ENCODE results near the gene KBTBD12.
A peak's percentile ranks its signal among the peaks of the same experiment; 100 is the strongest.
"Not testable (repeated sequence)": the region's sequence is repeated elsewhere in the genome, so short reads cannot be mapped to it uniquely, and the experiment has no call there.

KBTBD12 gene

GRCh38 chr3:127915115-127915936, at the start of gene KBTBD12:
KBTBD12 (plus strand) TSS chr3:127915232; CDS start chr3:127923062, 7,830 bp downstream.
- H3K27me3 ChIP-seq (replicated peaks; ENCODE audit: control insufficient read depth, insufficient read depth, low read length): peaks cover 25% of the 10 kb centered on the region
- peak within 1 kb of the TSS; percentile 77 for H3K4me3 ChIP-seq (ENCODE audit: low read length)
- H3K9ac ChIP-seq (ENCODE audit: low read length): peak within 1 kb of the TSS; percentile 22
- DNase-seq (ENCODE audit: low read depth): no peak
- H3K9me3 ChIP-seq (ENCODE audit: control insufficient read depth, low read length): no peaks in the 10 kb centered on the region
- H3K4me1 ChIP-seq (ENCODE audit: control insufficient read depth, insufficient read depth, low read length): peaks cover 24% of the 10 kb centered on the region
- no peaks in the 10 kb centered on the region for H3K36me3 ChIP-seq (ENCODE audit: control insufficient read depth, insufficient read depth, low read length, severe bottlenecking)

- peak; percentile 25 for DNase-seq (ENCODE audit: low read depth)
These were observed 49.1 kb upstream of the KBTBD12 start for GRCh38 chr3:127865941-127866340.

GRCh38 chr3:127867412-127867811, 47.6 kb upstream of the KBTBD12 start:
- Histone ChIP-seq H3K4me3 (ENCODE audit: low read length) (no peak overlapping the region), H3K36me3 (ENCODE audit: control insufficient read depth, insufficient read depth, low read length, severe bottlenecking) (no peaks in the 10 kb centered on the region), H3K27me3 (replicated peaks; ENCODE audit: control insufficient read depth, insufficient read depth, low read length) (peaks cover 19% of the 10 kb centered on the region), H3K9ac (ENCODE audit: low read length) (no peak overlapping the region), H3K4me1 (ENCODE audit: control insufficient read depth, insufficient read depth, low read length) (peaks cover 4% of the 10 kb centered on the region), H3K9me3 (ENCODE audit: control insufficient read depth, low read length) (peaks cover 5% of the 10 kb centered on the region)
- DNase-seq (ENCODE audit: low read depth): no peak

More at GRCh38 chr3:127865941-127866340, 49.1 kb upstream of the KBTBD12 start:
- H3K9me3 ChIP-seq (ENCODE audit: control insufficient read depth, low read length): peaks cover 5% of the 10 kb centered on the region
- no peak overlapping the region for H3K4me3 ChIP-seq (ENCODE audit: low read length)
- peaks cover 10% of the 10 kb centered on the region for H3K27me3 ChIP-seq (replicated peaks; ENCODE audit: control insufficient read depth, insufficient read depth, low read length)
- no peaks in the 10 kb centered on the region for H3K36me3 ChIP-seq (ENCODE audit: control insufficient read depth, insufficient read depth, low read length, severe bottlenecking)
- H3K4me1 ChIP-seq (ENCODE audit: control insufficient read depth, insufficient read depth, low read length): peaks cover 4% of the 10 kb centered on the region
- no peak overlapping the region for H3K9ac ChIP-seq (ENCODE audit: low read length)

- DNase-seq (ENCODE audit: low read depth): peak; percentile 7
- H3K9ac ChIP-seq (ENCODE audit: low read length): no peak overlapping the region
These were observed 47.0 kb upstream of the KBTBD12 start for GRCh38 chr3:127867986-127868385.

GRCh38 chr3:127870156-127870555, 44.9 kb upstream of the KBTBD12 start:
- Histone ChIP-seq H3K9ac (ENCODE audit: low read length) (no peak overlapping the region), H3K27me3 (replicated peaks; ENCODE audit: control insufficient read depth, insufficient read depth, low read length) (peaks cover 19% of the 10 kb centered on the region), H3K4me3 (ENCODE audit: low read length) (no peak overlapping the region), H3K9me3 (ENCODE audit: control insufficient read depth, low read length) (peaks cover 4% of the 10 kb centered on the region), H3K4me1 (ENCODE audit: control insufficient read depth, insufficient read depth, low read length) (peaks cover 4% of the 10 kb centered on the region), H3K36me3 (ENCODE audit: control insufficient read depth, insufficient read depth, low read length, severe bottlenecking) (no peaks in the 10 kb centered on the region)
- DNase-seq (ENCODE audit: low read depth): no peak

More at GRCh38 chr3:127867986-127868385, 47.0 kb upstream of the KBTBD12 start:
- peaks cover 19% of the 10 kb centered on the region for H3K27me3 ChIP-seq (replicated peaks; ENCODE audit: control insufficient read depth, insufficient read depth, low read length)
- no peaks in the 10 kb centered on the region for H3K36me3 ChIP-seq (ENCODE audit: control insufficient read depth, insufficient read depth, low read length, severe bottlenecking)
- H3K4me1 ChIP-seq (ENCODE audit: control insufficient read depth, insufficient read depth, low read length): peaks cover 4% of the 10 kb centered on the region
- H3K4me3 ChIP-seq (ENCODE audit: low read length): no peak overlapping the region
- peaks cover 5% of the 10 kb centered on the region for H3K9me3 ChIP-seq (ENCODE audit: control insufficient read depth, low read length)

GRCh38 chr3:127874097-127874496, 40.9 kb upstream of the KBTBD12 start:
- not testable (repeated sequence) for H3K9me3 ChIP-seq (ENCODE audit: control insufficient read depth, low read length); H3K9ac ChIP-seq (ENCODE audit: low read length); H3K4me1 ChIP-seq (ENCODE audit: control insufficient read depth, insufficient read depth, low read length); H3K4me3 ChIP-seq (ENCODE audit: low read length); H3K36me3 ChIP-seq (ENCODE audit: control insufficient read depth, insufficient read depth, low read length, severe bottlenecking); DNase-seq (ENCODE audit: low read depth)
- H3K27me3 ChIP-seq (replicated peaks; ENCODE audit: control insufficient read depth, insufficient read depth, low read length): peaks cover 19% of the 10 kb centered on the region

GRCh38 chr3:127881586-127881985, 33.4 kb upstream of the KBTBD12 start:
- Histone ChIP-seq H3K4me1 (ENCODE audit: control insufficient read depth, insufficient read depth, low read length) (no peaks in the 10 kb centered on the region), H3K9ac (ENCODE audit: low read length) (no peak overlapping the region)

GRCh38 chr3:127884041-127884440, 31.0 kb upstream of the KBTBD12 start:
- H3K27me3 ChIP-seq (replicated peaks; ENCODE audit: control insufficient read depth, insufficient read depth, low read length): no peaks in the 10 kb centered on the region
- peaks cover 13% of the 10 kb centered on the region for H3K4me1 ChIP-seq (ENCODE audit: control insufficient read depth, insufficient read depth, low read length)
- no peak for DNase-seq (ENCODE audit: low read depth)
- H3K9ac ChIP-seq (ENCODE audit: low read length): no peak overlapping the region
- H3K4me3 ChIP-seq (ENCODE audit: low read length): no peak overlapping the region
- H3K9me3 ChIP-seq (ENCODE audit: control insufficient read depth, low read length): no peaks in the 10 kb centered on the region
- no peaks in the 10 kb centered on the region for H3K36me3 ChIP-seq (ENCODE audit: control insufficient read depth, insufficient read depth, low read length, severe bottlenecking)

More at GRCh38 chr3:127881586-127881985, 33.4 kb upstream of the KBTBD12 start:
- Histone ChIP-seq H3K27me3 (replicated peaks; ENCODE audit: control insufficient read depth, insufficient read depth, low read length) (no peaks in the 10 kb centered on the region), H3K4me3 (ENCODE audit: low read length) (no peak overlapping the region), H3K36me3 (ENCODE audit: control insufficient read depth, insufficient read depth, low read length, severe bottlenecking) (no peaks in the 10 kb centered on the region), H3K9me3 (ENCODE audit: control insufficient read depth, low read length) (no peaks in the 10 kb centered on the region)
- DNase-seq (ENCODE audit: low read depth): no peak

- no peak for DNase-seq (ENCODE audit: low read depth)
- Histone ChIP-seq H3K27me3 (replicated peaks; ENCODE audit: control insufficient read depth, insufficient read depth, low read length) (no peaks in the 10 kb centered on the region), H3K9me3 (ENCODE audit: control insufficient read depth, low read length) (peaks cover 10% of the 10 kb centered on the region), H3K36me3 (ENCODE audit: control insufficient read depth, insufficient read depth, low read length, severe bottlenecking) (no peaks in the 10 kb centered on the region), H3K4me3 (ENCODE audit: low read length) (no peak overlapping the region), H3K4me1 (ENCODE audit: control insufficient read depth, insufficient read depth, low read length) (peaks cover 27% of the 10 kb centered on the region), H3K9ac (ENCODE audit: low read length) (no peak overlapping the region)
These were observed 28.6 kb upstream of the KBTBD12 start for GRCh38 chr3:127886231-127886955.

- no peak for DNase-seq (ENCODE audit: low read depth)
- H3K9me3 ChIP-seq (ENCODE audit: control insufficient read depth, low read length): peaks cover 16% of the 10 kb centered on the region
- H3K9ac ChIP-seq (ENCODE audit: low read length): no peak overlapping the region
- no peaks in the 10 kb centered on the region for H3K36me3 ChIP-seq (ENCODE audit: control insufficient read depth, insufficient read depth, low read length, severe bottlenecking)
- peaks cover 27% of the 10 kb centered on the region for H3K4me1 ChIP-seq (ENCODE audit: control insufficient read depth, insufficient read depth, low read length)
- no peaks in the 10 kb centered on the region for H3K27me3 ChIP-seq (replicated peaks; ENCODE audit: control insufficient read depth, insufficient read depth, low read length)
- H3K4me3 ChIP-seq (ENCODE audit: low read length): no peak overlapping the region
These were observed 28.1 kb upstream of the KBTBD12 start for GRCh38 chr3:127886956-127887231.

GRCh38 chr3:127887321-127887720, 27.7 kb upstream of the KBTBD12 start:
- Histone ChIP-seq H3K9me3 (ENCODE audit: control insufficient read depth, low read length) (peaks cover 16% of the 10 kb centered on the region), H3K4me1 (ENCODE audit: control insufficient read depth, insufficient read depth, low read length) (peaks cover 27% of the 10 kb centered on the region), H3K36me3 (ENCODE audit: control insufficient read depth, insufficient read depth, low read length, severe bottlenecking) (no peaks in the 10 kb centered on the region), H3K4me3 (ENCODE audit: low read length) (no peak overlapping the region), H3K9ac (ENCODE audit: low read length) (no peak overlapping the region), H3K27me3 (replicated peaks; ENCODE audit: control insufficient read depth, insufficient read depth, low read length) (no peaks in the 10 kb centered on the region)
- DNase-seq (ENCODE audit: low read depth): no peak

Measured in adipocyte (in vitro differentiated cells).